ENCODE measurements around the gene IL2RA. TPM values are rescaled to one million over a fixed set of nuclear protein-coding genes. Genes with fewer than 3 reads are reported as not detected.
"Not testable (repeated sequence)": the region's sequence is repeated elsewhere in the genome, so short reads cannot be mapped to it uniquely, and the experiment has no call there.

Gene IL2RA
- total RNA-seq, 1 experiment from 2014 or later = not detected

DNA sequence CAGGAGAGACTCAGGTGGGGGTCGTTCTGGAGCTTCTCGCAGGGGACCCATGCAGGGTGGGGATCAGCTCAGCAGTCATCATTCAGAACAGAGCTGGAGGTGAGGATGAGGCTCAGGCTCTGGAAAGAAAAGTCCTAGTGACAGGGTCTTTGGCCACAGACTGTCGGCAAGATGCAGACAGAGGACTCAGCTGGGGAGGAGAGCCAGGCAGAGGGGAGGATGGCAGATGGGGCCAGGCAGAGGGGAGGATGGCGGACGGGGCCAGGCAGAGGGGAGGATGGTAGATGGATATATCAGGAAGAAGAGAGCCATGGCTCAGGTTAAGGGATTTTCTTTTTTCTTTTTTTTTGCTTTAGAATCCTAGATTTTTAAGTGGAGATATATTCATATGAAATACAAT, 77.1 kb downstream of the IL2RA start:
- DNase-seq (ENCODE audit: low read depth) = no peak

GRCh38 chr10:5983774-5984173, 78.4 kb downstream of the IL2RA start:
- no peak for DNase-seq (ENCODE audit: low read depth)

DNA sequence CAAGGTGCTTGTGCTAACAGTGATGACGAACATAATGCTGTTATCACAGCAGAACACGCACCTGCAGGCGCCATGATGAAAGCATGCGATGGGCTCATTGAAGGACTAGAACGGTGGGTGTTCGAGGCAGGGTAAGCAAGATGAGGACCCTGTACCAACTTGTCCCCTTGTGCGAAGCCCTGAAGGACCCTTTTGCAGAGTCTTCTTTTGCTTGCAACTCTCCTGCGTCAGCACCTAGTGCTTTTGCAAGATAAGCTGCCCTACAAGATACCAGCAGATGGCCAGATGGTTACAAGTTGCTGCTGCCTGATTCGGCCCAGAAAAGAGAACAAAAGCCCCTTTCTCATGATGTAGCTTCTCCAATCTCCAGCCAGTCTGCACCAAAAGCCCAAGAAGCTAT, 80.6 kb downstream of the IL2RA start:
- DNase-seq (ENCODE audit: low read depth) = no peak

- no peak for DNase-seq (ENCODE audit: low read depth)
Measured at GRCh38 chr10:5978230-5978489, 84.0 kb downstream of the IL2RA start.

GRCh38 chr10:5977471-5978229, 84.5 kb downstream of the IL2RA start, which contains the start of gene IL15RA:
Gene IL15RA, minus strand, starts transcription at chr10:5977543. Its CDS starts 51 bp downstream, at chr10:5977492.
- DNase-seq (ENCODE audit: low read depth) = peak; percentile 81

DNA sequence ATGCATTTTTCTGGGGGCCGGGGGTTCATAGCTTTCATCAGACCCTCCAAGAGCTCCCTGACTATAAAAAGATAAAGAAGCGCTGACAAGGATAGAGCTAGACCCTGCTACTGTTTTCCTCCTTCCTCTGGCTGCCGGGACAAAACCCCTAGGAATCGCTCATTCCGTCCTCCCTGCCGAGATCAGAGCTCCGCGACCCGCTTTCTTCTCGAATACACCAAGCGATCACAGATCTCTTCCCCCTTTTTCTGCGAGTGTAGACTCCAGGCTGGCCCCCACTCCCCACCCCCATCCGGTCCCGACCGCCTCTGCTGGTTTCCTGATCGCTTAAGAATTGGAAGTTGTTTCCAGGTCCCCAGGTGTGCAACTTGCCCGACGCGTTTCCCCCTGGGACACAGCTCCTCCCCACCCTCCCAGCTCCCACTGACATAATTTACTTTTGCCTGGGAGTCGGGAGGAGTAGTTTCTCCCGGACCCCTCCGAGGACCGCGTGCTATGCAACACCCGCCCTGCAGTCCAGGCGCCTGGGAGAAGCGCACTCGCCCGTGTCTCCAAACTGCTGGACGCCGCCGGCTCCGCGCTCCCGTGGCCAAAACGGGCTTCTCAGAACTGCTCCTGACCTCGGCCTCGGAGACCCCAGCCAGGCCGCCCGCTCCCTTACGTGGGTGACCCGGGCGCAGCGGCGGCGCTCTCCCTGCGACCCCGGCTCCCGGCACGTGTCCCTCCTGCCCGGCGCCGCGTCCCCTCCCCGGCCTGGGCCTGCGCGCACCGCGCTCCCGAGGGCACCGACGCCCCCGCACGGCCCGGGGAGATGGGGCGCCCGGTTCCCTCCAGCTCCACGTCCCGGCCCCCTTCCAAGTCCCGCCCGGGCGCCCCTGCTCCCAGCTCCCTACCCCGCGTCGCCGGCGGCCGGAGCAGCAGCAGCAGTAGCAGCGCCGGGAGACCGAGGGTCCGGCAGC, 85.4 kb downstream of the IL2RA start:
- peak; percentile 40 for DNase-seq (ENCODE audit: low read depth)

GRCh38 chr10:5975641-5976473, 86.3 kb downstream of the IL2RA start:
- peak; percentile 31 for DNase-seq (ENCODE audit: low read depth)

- no peak for DNase-seq (ENCODE audit: low read depth)
Measured at GRCh38 chr10:5973069-5973468, 89.1 kb downstream of the IL2RA start.

DNA sequence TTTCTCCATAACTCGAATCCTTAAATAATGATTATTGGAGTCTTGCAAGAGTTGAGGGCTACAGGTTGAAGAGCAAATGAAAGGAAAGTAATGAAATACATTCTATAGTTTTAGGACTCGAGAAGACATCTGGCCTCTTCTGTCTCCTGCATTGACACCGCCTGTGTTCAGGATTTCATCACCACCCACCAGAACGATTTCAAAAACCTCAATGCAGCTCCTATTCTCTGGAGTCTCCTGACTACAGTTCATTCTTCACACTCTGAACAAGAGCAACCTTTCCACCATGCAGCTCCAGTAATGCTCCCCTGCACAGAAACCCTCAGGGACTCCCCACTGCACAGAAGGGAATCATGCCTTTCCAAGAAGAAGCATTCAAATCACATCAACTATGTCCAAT, 90.3 kb downstream of the IL2RA start:
- DNase-seq (ENCODE audit: low read depth) = no peak

GRCh38 chr10:5971315-5971832, 90.8 kb downstream of the IL2RA start:
- DNase-seq (ENCODE audit: low read depth) = peak; percentile 45

- DNase-seq (ENCODE audit: low read depth) = no peak
Measured at GRCh38 chr10:5970527-5970926, 91.6 kb downstream of the IL2RA start.

GRCh38 chr10:5970066-5970465, 92.1 kb downstream of the IL2RA start:
- no peak for DNase-seq (ENCODE audit: low read depth)

- DNase-seq (ENCODE audit: low read depth) = no peak
Measured at GRCh38 chr10:5968681-5969453, 93.3 kb downstream of the IL2RA start.

- no peak for DNase-seq (ENCODE audit: low read depth)
Measured at GRCh38 chr10:5968037-5968680, 94.0 kb downstream of the IL2RA start.

GRCh38 chr10:5965266-5965665, 96.9 kb downstream of the IL2RA start:
- DNase-seq (ENCODE audit: low read depth) = no peak

GRCh38 chr10:5964736-5965135, 97.4 kb downstream of the IL2RA start:
- no peak for DNase-seq (ENCODE audit: low read depth)

DNA sequence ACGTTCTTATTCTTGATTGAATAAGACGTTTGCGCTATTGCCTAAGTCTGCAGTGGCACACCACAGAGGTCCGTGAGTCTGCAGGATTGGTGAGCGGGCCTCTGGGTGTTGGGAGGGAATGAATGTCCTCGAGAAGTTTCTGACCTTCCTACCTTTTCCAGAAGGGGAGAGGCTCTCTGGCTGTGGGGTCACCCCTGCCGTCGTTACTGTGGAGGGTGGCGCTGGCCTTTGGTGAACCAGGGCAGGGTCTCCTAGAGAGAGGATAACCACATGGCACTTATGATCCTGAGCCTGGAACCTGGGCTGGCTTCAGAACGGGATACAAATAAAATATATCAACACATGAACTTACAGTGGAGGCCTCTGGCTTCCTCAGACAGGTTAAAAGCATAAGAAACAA, 98.6 kb downstream of the IL2RA start:
- no peak for DNase-seq (ENCODE audit: low read depth)

DNA sequence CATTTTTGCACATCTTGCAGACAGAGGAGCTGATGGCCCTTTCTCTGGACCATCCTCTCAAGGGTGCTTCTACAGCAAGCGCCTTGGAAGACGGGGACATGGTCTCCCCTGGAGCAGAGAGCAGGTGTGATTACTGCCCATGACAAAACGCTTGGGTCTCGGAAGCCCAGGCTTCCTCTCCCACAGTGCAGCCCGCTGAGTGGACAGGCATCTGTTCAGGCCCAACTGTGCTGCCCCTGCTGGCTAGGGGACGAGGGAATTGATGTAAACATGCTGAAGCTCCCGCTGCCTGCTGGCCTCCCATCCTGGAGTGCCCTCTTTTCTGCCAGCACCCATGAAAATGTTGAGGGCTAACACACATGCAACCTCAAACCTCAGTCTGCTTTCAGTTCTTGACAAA, 99.1 kb downstream of the IL2RA start:
- no peak for DNase-seq (ENCODE audit: low read depth)

GRCh38 chr10:5962358-5962940, 99.7 kb downstream of the IL2RA start:
- not testable (repeated sequence) for DNase-seq (ENCODE audit: low read depth)
